Calu3 (cell line): ENCODE data around the gene GGT1. TPM values are rescaled to one million over a fixed set of nuclear protein-coding genes. Genes with fewer than 3 reads are reported as not detected.

Experiments used
- BruUV-seq: library from RNA; stranded (reverse); fragments of 400-500 nt; replicated peaks from 2 replicates; lab custom pipeline; 2021; lab: Mats Ljungman, UMichigan
- CTCF ChIA-PET: fragments of 300-600 bp; sonication (Branson Sonifier 250); formaldehyde crosslinking; loops from one replicate; lab custom pipeline; 2022; ENCODE audit warnings: antibody characterized with exemption; lab: Charles Lee
- DNase-seq: peaks from one replicate; pipeline ENCODE4 v3.0.0; 2022
- H3K27ac Mint-ChIP-seq: one replicate; pipeline ENCODE4 v1.8.0; 2022; ENCODE audit warnings: mixed read lengths; ENCODE audit not compliant: unreplicated experiment
- H3K27me3 Mint-ChIP-seq: one replicate; pipeline ENCODE4 v1.8.0; 2022; ENCODE audit warnings: mixed read lengths; ENCODE audit not compliant: unreplicated experiment
- H3K36me3 Mint-ChIP-seq: one replicate; pipeline ENCODE4 v1.8.0; 2022; ENCODE audit warnings: mild to moderate bottlenecking, moderate library complexity, mixed read lengths; ENCODE audit not compliant: insufficient read depth, unreplicated experiment
- H3K4me1 Mint-ChIP-seq: one replicate; pipeline ENCODE4 v1.8.0; 2022; ENCODE audit warnings: mild to moderate bottlenecking, low read depth, mixed read lengths; ENCODE audit not compliant: unreplicated experiment
- H3K4me3 Mint-ChIP-seq: one replicate; pipeline ENCODE4 v1.8.0; 2022; ENCODE audit warnings: mild to moderate bottlenecking, low read depth, moderate library complexity, mixed read lengths; ENCODE audit not compliant: unreplicated experiment
- H3K9me3 Mint-ChIP-seq: one replicate; pipeline ENCODE4 v1.8.0; 2022; ENCODE audit warnings: low read depth, mixed read lengths; ENCODE audit not compliant: unreplicated experiment
- intact Hi-C: fragments of 100-400 bp; cut with micrococcal nuclease; formaldehyde crosslinking; loops from one replicate; pipeline ENCODE4 v1.10.0; 2022; ENCODE audit not compliant: unreplicated experiment
- total RNA-seq: library from RNA; stranded (reverse); gene quantifications from 2 replicates; pipeline ENCODE4 v1.2.3, GENCODE V29; 2022
- TF ChIP-seq, protein P1 (sequence below): fragments of 200-600 bp; IDR thresholded peaks from one replicate; pipeline ENCODE4 v1.8.0; 2022; ENCODE audit warnings: antibody characterized with exemption; ENCODE audit not compliant: unreplicated experiment

Gene GGT1
- total RNA-seq, 1 experiment from 2014 or later = 63.8 TPM

DNA sequence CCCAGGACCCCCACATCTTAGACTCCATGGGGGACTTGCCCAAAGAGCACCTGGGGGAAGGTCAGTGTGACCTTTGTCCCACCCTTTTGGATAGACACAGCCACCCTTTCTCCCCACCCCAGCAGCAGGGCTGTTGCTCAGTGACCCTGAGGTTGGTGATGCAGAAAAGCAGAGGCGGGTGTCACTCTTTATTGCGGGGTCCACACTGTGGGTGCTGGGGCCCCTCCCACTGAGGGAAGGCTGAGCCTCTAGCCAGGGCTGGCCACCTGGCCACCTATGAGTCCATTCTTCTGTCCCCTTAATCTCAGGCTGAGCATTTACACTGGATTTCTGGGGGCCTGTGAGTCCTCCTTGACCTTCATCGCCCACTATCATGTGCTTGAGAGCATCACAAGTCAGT, 17.5 kb upstream of the GGT1 start:
- H3K27me3 Mint-ChIP-seq = no peaks in the 10 kb centered on the region
- DNase-seq = no peak
- no peak overlapping the region for H3K4me3 Mint-ChIP-seq
- TF ChIP-seq, protein P1, sequence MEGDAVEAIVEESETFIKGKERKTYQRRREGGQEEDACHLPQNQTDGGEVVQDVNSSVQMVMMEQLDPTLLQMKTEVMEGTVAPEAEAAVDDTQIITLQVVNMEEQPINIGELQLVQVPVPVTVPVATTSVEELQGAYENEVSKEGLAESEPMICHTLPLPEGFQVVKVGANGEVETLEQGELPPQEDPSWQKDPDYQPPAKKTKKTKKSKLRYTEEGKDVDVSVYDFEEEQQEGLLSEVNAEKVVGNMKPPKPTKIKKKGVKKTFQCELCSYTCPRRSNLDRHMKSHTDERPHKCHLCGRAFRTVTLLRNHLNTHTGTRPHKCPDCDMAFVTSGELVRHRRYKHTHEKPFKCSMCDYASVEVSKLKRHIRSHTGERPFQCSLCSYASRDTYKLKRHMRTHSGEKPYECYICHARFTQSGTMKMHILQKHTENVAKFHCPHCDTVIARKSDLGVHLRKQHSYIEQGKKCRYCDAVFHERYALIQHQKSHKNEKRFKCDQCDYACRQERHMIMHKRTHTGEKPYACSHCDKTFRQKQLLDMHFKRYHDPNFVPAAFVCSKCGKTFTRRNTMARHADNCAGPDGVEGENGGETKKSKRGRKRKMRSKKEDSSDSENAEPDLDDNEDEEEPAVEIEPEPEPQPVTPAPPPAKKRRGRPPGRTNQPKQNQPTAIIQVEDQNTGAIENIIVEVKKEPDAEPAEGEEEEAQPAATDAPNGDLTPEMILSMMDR = no peak
- intact Hi-C loops = no loop called here
- peaks cover 34% of the 10 kb centered on the region for H3K36me3 Mint-ChIP-seq
- H3K27ac Mint-ChIP-seq = no peak overlapping the region
- H3K9me3 Mint-ChIP-seq = no peaks in the 10 kb centered on the region
- CTCF ChIA-PET = no interaction called here
- BruUV-seq = no TSS peak
- peaks cover 61% of the 10 kb centered on the region for H3K4me1 Mint-ChIP-seq

DNA sequence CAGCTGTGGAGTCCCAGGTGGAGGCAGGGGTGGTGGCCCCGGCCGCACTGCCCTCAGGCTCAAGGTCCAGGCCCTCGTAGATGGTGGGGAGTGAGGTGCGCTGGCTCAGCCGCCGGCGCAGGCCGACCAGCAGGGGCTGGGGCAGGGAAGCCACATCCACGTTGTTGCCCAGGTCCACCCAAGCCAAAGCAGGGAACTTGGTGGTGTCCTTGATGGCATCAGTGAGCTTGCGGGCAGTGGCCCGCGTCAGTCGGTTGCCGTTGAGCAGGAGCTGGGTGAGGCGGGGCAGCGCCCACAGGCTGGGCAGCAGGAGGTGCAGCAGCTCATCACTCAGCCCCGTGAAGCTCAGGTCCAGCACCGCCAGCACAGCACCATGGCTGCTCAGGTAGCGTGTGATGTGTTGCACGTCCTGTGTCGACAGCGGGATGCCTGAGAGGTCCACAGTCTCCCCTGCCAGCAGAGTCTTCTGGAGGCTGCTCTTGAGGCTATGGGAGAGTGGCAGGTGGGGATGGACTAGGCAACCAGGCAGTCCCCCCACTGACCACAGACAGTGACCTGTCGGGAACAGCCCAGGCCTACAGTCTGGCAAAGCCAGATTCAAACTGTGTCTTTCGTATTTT, 17.0 kb upstream of the GGT1 start:
- H3K36me3 Mint-ChIP-seq = peaks cover 32% of the 10 kb centered on the region
- no peak overlapping the region for H3K4me3 Mint-ChIP-seq
- intact Hi-C loops = no loop called here
- H3K4me1 Mint-ChIP-seq = peaks cover 63% of the 10 kb centered on the region
- no peaks in the 10 kb centered on the region for H3K27me3 Mint-ChIP-seq
- CTCF ChIA-PET = no interaction called here
- no peak overlapping the region for H3K27ac Mint-ChIP-seq
- BruUV-seq = no TSS peak
- TF ChIP-seq, protein P1 = no peak
- H3K9me3 Mint-ChIP-seq = no peaks in the 10 kb centered on the region
- DNase-seq = no peak

DNA sequence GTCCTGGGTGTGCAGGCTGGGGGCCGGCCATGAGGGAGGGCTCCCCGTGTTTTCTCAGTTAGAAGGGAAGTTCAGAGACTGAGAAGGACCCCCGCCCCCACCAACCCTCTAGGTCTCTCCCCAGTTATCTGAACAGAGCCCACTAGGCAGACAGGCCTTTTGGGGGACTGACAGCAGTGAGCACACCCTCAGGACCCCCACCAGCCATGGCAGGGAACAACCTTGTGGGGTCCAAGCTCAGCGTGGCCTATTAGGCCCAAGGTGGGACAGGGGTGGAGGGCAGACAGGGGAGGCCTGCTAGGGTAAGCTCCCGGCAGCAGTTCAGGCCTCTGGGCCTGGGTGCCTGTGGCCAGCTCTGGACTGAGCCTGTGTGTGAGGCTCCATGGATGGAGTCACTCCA, 15.7 kb upstream of the GGT1 start:
- DNase-seq = no peak
- H3K9me3 Mint-ChIP-seq = no peaks in the 10 kb centered on the region
- no TSS peak for BruUV-seq
- TF ChIP-seq, protein P1 = no peak
- CTCF ChIA-PET = interaction anchor here (1.8 kb wide), 1 partner anchor 32 kb away, joined by 6 read pairs; the partner anchor contains the start of gene GUCD1
- H3K4me3 Mint-ChIP-seq = no peak overlapping the region
- H3K27me3 Mint-ChIP-seq = no peaks in the 10 kb centered on the region
- H3K4me1 Mint-ChIP-seq = peaks cover 63% of the 10 kb centered on the region
- intact Hi-C loops = no loop called here
- H3K36me3 Mint-ChIP-seq = peaks cover 42% of the 10 kb centered on the region
- no peak overlapping the region for H3K27ac Mint-ChIP-seq

- intact Hi-C loops = no loop called here
- H3K27me3 Mint-ChIP-seq = no peaks in the 10 kb centered on the region
- DNase-seq = no peak
- H3K27ac Mint-ChIP-seq = no peak overlapping the region
- TF ChIP-seq, protein P1 = no peak
- no TSS peak for BruUV-seq
- peaks cover 49% of the 10 kb centered on the region for H3K36me3 Mint-ChIP-seq
- CTCF ChIA-PET = interaction anchor here (1.0 to 1.8 kb wide), 5 partner anchors 10 to 33 kb away, joined by 3 to 7 read pairs (median 6); partner anchors contain the start of genes GGT1 and GUCD1
- H3K4me1 Mint-ChIP-seq = peaks cover 63% of the 10 kb centered on the region
- no peak overlapping the region for H3K4me3 Mint-ChIP-seq
- no peaks in the 10 kb centered on the region for H3K9me3 Mint-ChIP-seq
These were observed 15.0 kb upstream of the GGT1 start for GRCh38 chr22:24587948-24588347.
